NOMO-1 treated with dmso at 0.1 percent for 144 hours (cell line): Measurements from ENCODE around the gene SEC22B.
A peak's percentile ranks its signal among the peaks of the same experiment; 100 is the strongest.
"Not testable (repeated sequence)": the region's sequence is repeated elsewhere in the genome, so short reads cannot be mapped to it uniquely, and the experiment has no call there.

Experiments used
- DNase-seq: peaks from one replicate; lab custom pipeline; 2025; ENCODE audit not compliant: unreplicated experiment; lab: John Stamatoyannopoulos, UW

The SEC22B gene

DNA sequence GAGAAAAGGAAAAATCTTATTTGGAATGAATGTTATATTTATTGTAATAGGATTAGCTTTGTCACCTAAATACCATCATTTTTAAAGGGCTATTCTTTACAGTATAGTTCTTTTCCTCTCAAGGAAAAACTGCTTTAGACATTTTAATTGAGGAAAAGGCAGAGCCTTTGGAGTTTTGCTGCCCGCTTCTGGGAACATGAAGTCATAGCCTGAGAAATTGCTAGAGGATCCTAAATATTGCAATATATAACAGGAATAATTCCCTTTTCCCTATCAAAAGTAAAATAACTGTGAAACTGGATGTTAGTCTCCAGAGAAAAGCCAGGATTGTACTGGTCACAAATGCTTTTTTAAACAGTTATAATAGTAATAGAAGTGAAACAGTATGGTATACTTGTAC is 30.5 kb downstream of the SEC22B start:
- DNase-seq: not testable (repeated sequence)

- not testable (repeated sequence) for DNase-seq
Measured at GRCh38 chr1:120144626-120145025, 31.7 kb downstream of the SEC22B start.

GRCh38 chr1:120144169-120144568 is 32.2 kb downstream of the SEC22B start:
- DNase-seq: not testable (repeated sequence)

GRCh38 chr1:120143334-120143733 is 33.0 kb downstream of the SEC22B start:
- DNase-seq: not testable (repeated sequence)

GRCh38 chr1:120142512-120143263 is 33.6 kb downstream of the SEC22B start:
- DNase-seq: peak; percentile 44

DNA sequence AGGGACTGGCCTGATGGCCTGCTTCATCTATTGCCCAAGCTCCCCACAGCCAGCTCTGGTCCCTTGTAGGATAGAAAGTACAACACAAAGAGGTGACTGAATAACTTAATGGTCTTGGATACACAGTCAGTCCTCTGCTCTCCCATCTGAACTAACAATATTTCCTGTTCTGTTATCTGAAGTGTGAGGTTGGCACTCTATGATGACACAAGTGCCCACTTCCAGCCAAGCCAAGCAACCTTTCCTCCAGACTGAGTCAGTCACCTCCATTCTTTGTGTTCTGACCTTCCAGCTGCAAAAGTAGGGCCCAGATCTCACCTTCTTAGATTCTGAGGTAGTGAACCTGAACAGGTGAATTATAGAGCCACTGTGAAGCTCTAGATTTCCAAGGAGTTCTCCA is 34.5 kb downstream of the SEC22B start:
- DNase-seq: not testable (repeated sequence)

DNA sequence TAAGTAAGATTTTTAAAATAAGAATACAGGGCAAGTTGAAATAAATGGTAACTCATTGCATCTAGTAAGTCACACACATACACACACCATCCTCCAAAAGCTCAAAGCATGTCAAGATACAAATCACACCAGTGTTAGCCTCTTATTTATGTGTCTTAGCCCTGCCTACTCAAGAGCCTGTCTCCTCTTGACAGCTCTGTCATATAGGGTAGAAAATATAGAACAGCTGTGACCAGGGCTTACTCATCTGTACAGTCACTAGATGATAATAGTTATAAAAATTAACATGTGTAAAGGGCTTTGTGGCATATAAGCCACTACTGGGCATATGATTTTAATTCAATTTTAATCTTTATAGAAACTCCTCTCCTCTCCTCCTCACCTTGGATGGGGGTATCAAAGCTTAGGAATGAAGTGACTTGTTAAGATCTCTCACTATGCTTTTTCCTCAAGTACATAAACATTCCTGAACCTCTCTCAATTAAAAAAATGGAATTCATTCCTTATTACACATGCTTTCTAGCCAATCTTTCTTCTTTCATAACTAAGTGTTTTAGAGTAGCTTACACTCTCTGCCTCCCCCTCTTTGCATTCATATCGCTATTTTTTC is 35.6 kb downstream of the SEC22B start:
- DNase-seq: not testable (repeated sequence)

DNA sequence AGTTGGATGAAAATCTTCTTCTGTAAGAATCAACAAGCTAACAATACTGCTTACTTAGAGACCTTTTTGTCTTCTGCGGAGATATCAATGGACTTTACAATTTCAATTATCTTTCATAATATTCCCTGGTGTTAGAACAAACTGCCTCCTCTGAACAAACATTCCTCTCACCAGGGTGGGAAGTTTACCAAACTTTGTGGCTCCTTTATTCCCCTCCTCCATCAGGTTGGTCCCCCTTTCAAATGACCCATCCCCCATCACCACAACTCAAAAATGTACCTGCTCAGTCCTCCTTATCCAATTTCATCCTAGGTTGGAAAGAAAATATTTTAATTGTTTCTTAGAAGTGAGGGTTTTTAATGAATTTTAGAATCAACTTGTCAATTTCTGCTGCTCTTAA is 40.2 kb downstream of the SEC22B start:
- not testable (repeated sequence) for DNase-seq

DNA sequence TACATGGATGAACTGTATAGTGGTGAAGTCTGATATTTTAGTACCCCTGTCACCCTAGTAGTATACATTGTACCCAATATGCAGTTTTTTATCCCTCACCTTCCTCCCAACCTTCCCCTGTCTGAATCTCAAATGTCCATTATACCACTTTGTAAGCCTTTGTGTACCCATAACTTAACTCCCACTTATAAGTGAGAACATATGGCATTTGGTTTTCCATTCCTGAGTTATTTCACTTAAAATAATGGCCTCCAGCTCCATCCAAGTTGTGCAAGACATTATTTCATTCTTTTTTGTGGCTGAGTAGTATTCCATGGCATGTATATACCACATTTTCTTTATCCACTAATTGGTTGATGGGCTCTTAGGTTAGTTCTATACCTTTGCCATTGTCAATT is 42.4 kb downstream of the SEC22B start:
- not testable (repeated sequence) for DNase-seq

DNA sequence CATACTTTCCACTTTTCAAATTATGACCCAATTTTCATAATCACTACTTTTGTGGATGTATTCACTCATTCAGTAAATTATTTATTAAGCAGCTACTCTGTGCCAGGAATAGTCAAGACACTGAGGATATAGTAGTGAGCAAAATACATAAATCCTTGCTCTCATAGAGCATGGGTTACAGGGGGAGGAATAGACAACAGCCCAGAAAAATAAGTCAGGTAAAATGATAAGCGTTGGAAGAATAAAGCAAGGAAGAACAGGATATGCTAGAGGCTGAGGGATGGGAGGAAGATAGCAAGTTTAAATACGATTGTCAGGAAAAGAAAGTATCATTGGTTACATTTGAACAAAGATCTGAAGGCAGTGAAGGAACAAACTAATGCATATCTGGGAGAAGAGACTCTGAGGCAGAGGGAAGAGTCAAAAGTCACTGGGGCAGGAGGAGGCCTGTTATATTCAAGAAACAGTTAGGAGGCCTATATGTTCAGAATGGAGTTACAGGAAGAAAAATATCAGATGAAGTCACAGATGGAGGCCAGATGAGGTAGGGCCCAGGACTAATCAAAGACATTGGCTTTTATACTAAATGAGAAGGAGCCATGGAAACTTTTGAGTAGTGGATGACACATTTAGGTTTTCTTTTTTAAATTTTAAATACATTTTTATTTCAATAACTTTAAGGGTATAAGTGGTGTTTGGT is 42.9 kb downstream of the SEC22B start:
- DNase-seq: no peak

DNA sequence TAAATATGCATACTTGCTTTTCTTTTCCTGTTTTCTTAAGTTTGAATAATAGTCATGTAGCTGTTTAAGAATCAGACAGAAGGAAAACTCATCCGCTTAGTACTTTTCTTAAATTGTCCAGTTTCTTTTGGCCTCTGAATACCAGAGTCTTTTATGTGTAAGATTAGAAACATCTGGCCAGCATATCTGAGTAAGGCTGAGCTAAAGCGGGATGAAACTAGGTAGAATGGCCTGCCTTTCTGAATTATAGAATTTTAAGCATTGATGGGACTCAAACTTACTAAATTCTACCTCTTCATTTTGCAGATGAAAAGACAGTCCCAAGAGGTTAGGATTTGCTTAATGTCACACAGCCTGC is 43.9 kb downstream of the SEC22B start:
- DNase-seq: not testable (repeated sequence)

GRCh38 chr1:120131611-120132405 is 44.5 kb downstream of the SEC22B start:
- not testable (repeated sequence) for DNase-seq

DNA sequence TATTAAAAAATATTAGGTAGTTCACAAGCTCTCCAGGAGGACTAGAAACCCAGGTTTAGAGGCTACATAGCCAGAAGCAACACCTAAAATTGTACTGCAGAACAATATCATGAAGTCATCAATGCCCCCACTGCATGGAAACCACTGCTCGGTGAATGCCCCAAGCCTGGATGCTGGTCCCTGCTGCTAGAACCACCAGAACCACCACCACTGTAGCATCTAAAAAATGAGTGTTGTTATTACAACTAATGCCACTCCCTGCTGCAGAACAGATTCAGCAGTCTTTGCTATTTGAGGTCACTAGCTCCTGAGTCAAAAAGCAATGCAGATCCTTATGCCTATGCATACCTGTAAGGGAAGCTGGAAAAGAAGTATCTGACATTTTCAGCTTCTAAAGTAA is 48.4 kb downstream of the SEC22B start:
- DNase-seq: not testable (repeated sequence)

- not testable (repeated sequence) for DNase-seq
Measured at GRCh38 chr1:120126216-120126615, 50.1 kb downstream of the SEC22B start.

DNA sequence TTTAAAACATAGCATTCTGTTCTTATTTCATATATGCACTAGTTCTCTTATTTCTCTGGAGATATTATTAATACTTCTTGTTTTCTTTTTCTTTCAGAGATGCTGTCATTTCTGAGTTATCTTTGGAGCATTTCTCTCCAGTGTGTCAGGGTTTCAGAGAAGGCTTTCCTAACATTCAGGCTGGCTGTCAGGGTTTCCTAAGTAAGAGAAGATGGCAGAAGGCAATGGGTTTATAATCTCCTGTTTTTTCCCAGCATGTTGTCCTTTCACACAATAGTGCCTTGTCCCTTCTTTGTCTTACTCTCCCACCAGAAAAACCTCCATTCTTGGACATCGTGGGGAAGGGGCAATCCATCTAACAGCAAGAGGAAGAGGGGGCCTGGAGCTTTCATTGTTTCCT is 51.7 kb downstream of the SEC22B start:
- DNase-seq: not testable (repeated sequence)

- DNase-seq: not testable (repeated sequence)
Measured at GRCh38 chr1:120123813-120124510, 52.4 kb downstream of the SEC22B start.

- not testable (repeated sequence) for DNase-seq
Measured at GRCh38 chr1:120122262-120122893, 53.9 kb downstream of the SEC22B start.

GRCh38 chr1:120121830-120122229 is 54.5 kb downstream of the SEC22B start:
- DNase-seq: not testable (repeated sequence)

DNA sequence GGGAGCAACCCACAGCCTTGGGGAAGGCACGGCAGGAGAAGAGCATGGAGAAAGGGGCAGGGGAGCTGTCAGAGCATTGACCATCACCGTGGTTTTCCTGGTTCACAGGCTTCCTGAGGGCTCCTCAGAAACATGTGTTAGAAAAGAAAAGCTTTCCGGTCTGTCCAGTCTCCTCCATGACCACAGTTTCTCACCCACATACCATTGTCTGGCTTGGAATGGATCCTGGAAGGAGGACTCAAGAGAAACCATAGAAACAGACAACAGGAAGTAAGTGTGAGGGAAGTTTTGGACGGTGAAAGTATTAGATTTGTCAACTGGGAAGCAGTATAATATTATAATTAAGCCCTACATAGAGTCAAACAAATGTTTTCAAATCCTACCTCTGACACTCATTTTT is 55.8 kb downstream of the SEC22B start:
- not testable (repeated sequence) for DNase-seq
